ENCODE measurements around the gene ARF1. TPM values are rescaled to one million over a fixed set of nuclear protein-coding genes. Genes with fewer than 3 reads are reported as not detected.

The ARF1 gene
- total RNA-seq, 1 donor from 2014 or later: 259 TPM

- DNase-seq (ENCODE audit: low spot score, unreplicated experiment): no peak
- H3K9me3 Mint-ChIP-seq (ENCODE audit: low read depth): no peaks in the 10 kb centered on the region
- peaks cover 53% of the 10 kb centered on the region for H3K27me3 Mint-ChIP-seq
- H3K27ac Mint-ChIP-seq: no peak overlapping the region
- peak overlapping the region; percentile 42 for H3K4me3 Mint-ChIP-seq (ENCODE audit: low read depth)
- H3K4me1 Mint-ChIP-seq (ENCODE audit: low read depth): peaks cover 2% of the 10 kb centered on the region
- no peaks in the 10 kb centered on the region for H3K36me3 Mint-ChIP-seq (ENCODE audit: insufficient read depth)
- TF ChIP-seq, protein P1, sequence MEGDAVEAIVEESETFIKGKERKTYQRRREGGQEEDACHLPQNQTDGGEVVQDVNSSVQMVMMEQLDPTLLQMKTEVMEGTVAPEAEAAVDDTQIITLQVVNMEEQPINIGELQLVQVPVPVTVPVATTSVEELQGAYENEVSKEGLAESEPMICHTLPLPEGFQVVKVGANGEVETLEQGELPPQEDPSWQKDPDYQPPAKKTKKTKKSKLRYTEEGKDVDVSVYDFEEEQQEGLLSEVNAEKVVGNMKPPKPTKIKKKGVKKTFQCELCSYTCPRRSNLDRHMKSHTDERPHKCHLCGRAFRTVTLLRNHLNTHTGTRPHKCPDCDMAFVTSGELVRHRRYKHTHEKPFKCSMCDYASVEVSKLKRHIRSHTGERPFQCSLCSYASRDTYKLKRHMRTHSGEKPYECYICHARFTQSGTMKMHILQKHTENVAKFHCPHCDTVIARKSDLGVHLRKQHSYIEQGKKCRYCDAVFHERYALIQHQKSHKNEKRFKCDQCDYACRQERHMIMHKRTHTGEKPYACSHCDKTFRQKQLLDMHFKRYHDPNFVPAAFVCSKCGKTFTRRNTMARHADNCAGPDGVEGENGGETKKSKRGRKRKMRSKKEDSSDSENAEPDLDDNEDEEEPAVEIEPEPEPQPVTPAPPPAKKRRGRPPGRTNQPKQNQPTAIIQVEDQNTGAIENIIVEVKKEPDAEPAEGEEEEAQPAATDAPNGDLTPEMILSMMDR (IDR thresholded peaks at IDR 0.05; ENCODE audit: unreplicated experiment): no peak
Observed at GRCh38 chr1:228060458-228061190, 21.9 kb upstream of the ARF1 start.

GRCh38 chr1:228061411-228062084 is 21.0 kb upstream of the ARF1 start:
- Mint-ChIP-seq H3K36me3 (ENCODE audit: insufficient read depth) (no peaks in the 10 kb centered on the region), H3K27me3 (peaks cover 46% of the 10 kb centered on the region), H3K4me1 (ENCODE audit: low read depth) (peaks cover 2% of the 10 kb centered on the region), H3K27ac (no peak overlapping the region), H3K4me3 (ENCODE audit: low read depth) (no peak overlapping the region), H3K9me3 (ENCODE audit: low read depth) (no peaks in the 10 kb centered on the region)
- DNase-seq (ENCODE audit: low spot score, unreplicated experiment): no peak
- TF ChIP-seq, protein P1 (IDR thresholded peaks at IDR 0.05; ENCODE audit: unreplicated experiment): no peak

DNA sequence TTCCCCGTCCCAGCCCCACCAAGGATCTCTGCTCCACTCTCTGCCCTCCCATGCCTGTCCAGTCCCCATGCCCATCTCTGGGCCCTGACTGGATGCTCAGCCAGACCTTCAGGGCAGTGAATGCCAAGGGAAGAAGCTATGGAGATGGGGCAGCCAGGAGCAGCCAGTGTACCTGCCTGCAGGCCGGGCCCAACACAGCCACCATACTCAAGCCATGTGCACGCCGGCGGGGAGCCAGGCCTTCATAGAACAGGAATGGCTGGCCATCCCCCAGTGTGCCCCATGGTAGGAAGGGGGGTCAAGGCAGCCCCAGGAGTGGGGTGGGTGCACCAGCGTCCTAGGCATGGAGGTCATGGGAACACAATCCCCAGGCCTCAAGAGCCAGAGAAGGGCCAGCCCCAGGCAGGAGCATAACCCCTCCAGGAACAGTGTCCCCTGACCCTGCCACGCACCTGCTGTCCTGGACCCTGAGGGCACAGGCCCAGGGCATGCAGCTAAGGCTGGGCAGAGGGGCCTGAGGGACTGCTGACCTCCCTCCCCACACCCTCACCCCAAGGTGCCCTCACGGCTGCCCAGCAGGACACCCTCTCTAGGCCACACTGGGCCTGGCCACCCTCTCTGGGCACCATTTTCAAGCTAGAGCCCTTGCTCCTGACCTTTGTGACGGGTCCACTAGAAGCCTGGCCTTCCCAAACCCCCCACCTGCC is 20.3 kb upstream of the ARF1 start:
- peaks cover 2% of the 10 kb centered on the region for H3K4me1 Mint-ChIP-seq (ENCODE audit: low read depth)
- no peak overlapping the region for H3K27ac Mint-ChIP-seq
- peaks cover 46% of the 10 kb centered on the region for H3K27me3 Mint-ChIP-seq
- no peaks in the 10 kb centered on the region for H3K36me3 Mint-ChIP-seq (ENCODE audit: insufficient read depth)
- TF ChIP-seq, protein P1 (IDR thresholded peaks at IDR 0.05; ENCODE audit: unreplicated experiment): no peak
- H3K9me3 Mint-ChIP-seq (ENCODE audit: low read depth): no peaks in the 10 kb centered on the region
- no peak overlapping the region for H3K4me3 Mint-ChIP-seq (ENCODE audit: low read depth)
- no peak for DNase-seq (ENCODE audit: low spot score, unreplicated experiment)

DNA sequence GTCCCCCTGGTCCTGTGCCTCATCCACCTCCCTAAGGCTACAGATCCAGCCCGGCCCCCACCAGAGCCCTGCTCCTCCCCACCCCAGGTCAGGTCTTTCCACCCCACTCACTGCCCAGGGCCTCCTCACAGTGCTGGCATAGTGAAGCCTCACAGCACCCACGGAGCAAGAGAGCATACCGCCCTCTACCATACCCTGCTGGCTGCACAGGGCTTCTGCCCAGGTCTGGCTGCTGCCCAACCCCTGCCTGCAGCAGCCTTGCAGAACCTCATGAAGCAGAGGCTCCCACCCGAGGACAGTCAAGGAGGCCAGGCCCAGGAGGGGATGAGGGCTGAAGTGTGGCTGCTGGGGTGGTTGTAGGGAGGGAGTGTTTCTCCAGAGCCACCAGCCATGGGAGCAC is 19.7 kb upstream of the ARF1 start:
- TF ChIP-seq, protein P1 (IDR thresholded peaks at IDR 0.05; ENCODE audit: unreplicated experiment): no peak

More for the DNA sequence above, 19.7 kb upstream of the ARF1 start:
- no peak overlapping the region for H3K4me3 Mint-ChIP-seq (ENCODE audit: low read depth)
- H3K27me3 Mint-ChIP-seq: peaks cover 44% of the 10 kb centered on the region
- no peaks in the 10 kb centered on the region for H3K9me3 Mint-ChIP-seq (ENCODE audit: low read depth)
- no peak overlapping the region for H3K27ac Mint-ChIP-seq
- no peak for DNase-seq (ENCODE audit: low spot score, unreplicated experiment)
- H3K4me1 Mint-ChIP-seq (ENCODE audit: low read depth): peaks cover 2% of the 10 kb centered on the region
- no peaks in the 10 kb centered on the region for H3K36me3 Mint-ChIP-seq (ENCODE audit: insufficient read depth)

Measured in progenitor cell of endocrine pancreas (in vitro differentiated cells).